GM21447 (cell line): ENCODE data around the gene DENND2C.

Experiments
- ATAC-seq: cut with Tn5 transposase; IDR thresholded peaks from one replicate; pipeline ENCODE4 v1.9.1; 2021; ENCODE audit not compliant: unreplicated experiment

DENND2C gene

GRCh38 chr1:114669562-114670082 lies at the start of gene DENND2C:
Gene DENND2C, minus strand, starts transcription at chr1:114670049. Its CDS starts 44,065 bp downstream, at chr1:114625984.
- ATAC-seq = peak; percentile 52

GRCh38 chr1:114719424-114719787 lies 49.6 kb upstream of the DENND2C start:
- ATAC-seq = no peak

DNA sequence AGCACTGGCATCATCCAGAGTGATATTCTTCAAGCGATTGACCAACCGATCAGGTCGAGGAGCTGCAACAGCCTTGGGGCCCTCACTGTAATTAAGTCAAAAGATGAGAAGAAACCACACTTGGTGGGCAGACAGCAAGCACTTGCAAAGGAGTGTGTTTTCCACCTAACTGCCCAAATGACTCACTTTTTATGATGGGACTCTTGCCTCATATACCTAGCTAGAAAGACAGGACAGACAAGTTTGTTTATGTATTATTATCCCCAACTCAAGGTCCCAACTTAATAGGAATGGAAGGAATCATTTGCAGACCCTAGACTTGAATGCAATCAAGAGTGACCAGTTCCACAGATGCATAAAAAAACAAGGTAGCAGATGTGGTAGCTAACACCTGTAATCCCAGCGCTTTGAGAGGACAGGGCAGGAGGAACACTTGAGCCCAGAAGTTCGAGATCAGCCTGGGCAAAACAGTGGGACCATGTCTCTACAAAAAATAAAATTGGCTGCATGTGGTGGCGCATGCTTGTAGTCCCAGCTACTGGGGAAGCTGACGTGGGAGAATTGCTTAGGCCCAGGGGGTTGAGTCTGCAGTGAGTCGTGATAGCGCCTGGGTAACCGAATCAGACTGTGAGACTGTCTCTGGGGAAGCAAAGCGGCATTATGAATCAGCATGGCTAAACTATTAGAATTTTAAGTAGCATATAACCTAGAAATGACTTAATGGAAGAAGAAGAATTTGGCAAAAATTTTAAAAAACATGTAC lies 49.0 kb upstream of the DENND2C start:
- no peak for ATAC-seq

DNA sequence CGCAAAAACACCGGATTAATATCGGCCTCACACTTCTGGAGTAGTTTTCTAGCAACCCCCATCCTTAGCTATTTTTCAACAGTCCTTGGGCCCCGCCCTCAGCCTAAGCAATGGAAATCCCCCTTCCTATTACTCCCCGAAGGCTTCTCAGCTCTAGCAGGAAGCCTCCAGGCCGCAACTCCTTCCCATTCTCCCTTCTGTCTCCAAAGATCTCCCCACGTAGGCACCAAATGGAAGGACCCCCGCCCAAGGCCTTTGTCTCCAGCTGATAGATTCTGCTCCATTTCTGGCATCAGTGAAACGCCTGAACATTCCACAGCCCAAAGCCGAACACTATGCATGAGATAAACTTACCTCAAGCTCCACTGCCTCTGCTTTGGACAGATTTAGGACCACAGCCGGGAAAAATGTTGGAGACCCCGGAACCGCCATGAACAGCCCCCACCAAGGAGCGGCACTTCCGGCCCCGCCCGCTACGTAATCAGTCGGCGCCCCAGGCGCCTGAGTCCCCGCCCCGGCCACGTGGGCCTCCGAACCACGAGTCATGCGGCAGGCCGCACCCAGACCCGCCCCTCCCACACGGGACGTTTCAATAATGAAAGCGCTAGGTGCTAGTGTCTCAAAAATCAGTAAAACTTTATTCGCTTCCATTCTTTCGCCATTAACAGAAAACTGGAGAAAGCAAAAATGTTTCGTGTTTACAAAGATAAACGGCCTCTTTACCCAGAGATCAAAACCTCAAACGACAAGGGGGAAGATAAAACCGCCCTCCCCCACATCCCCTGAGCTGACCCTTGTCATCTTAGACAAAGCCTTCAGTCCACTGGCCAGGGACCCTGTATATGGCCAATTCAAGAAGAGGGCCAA lies 46.7 kb upstream of the DENND2C start, which contains the start of gene NRAS:
TSS of gene NRAS (minus strand) at position 468 of the 867 bp plus-strand sequence. CDS start 611 bp downstream, outside the sequence.
- peak; percentile 94 for ATAC-seq

GRCh38 chr1:114715952-114716303 lies 46.1 kb upstream of the DENND2C start:
- peak; percentile 2 for ATAC-seq

GRCh38 chr1:114712977-114713376 lies 43.1 kb upstream of the DENND2C start:
- ATAC-seq = no peak

DNA sequence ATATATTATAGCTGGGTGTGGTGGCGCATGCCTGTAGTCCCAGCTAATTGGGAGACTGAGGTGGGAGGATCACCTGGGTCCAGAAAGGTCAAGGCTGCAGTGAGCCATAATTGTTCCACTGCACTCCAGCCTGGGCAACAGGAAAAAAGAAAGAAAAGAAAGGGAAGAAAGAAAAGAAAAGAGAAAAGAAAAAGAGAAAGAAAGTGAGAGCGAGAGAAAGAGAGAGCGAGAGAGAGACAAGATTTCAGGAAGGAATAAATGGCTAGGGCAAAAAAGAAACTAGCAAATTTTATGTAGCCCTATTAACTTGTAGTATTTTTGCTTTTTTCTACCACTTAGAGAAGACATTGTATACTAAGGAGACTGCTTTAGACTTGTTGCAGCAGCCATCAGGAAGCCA lies 40.5 kb upstream of the DENND2C start:
- ATAC-seq = no peak

DNA sequence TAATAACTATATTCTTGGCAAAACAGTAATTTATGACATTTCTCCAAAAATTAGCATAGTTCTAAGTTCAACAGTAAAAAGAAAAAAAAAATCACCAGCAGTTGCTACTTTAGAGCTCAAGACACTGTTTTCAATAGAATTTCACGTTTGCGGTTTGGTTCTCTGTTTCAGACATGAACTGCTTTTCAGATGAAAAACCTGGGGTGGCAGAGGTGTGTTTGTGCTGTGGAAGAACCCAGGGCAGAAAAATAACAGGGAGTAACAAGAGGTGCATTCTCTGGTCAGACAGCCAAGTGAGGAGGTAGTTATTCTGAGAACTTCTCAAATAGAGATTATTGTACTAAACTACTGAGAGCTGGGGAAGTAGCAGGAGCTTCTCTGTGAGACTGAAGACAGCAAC lies 37.8 kb upstream of the DENND2C start:
- ATAC-seq = no peak

DNA sequence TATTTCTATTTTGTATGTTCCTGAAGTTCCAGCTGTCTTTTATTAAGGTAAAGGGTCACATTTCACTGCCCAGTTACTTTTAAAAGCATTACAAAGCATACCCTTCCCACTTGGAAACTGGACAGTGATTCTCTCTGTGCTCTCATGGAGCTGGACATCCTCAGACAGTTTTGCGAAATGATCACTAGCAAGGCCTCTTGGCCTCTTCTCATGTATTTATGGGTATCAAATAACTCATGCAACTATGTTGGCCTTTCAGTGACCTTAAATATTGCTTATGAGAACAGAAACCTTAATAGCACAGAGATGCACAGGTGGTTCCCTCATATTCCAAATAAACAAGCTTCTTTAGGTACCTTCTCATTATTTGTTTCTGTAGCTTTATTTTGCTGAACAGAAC lies 33.4 kb upstream of the DENND2C start:
- no peak for ATAC-seq

GRCh38 chr1:114702737-114703136 lies 32.9 kb upstream of the DENND2C start:
- ATAC-seq = no peak

DNA sequence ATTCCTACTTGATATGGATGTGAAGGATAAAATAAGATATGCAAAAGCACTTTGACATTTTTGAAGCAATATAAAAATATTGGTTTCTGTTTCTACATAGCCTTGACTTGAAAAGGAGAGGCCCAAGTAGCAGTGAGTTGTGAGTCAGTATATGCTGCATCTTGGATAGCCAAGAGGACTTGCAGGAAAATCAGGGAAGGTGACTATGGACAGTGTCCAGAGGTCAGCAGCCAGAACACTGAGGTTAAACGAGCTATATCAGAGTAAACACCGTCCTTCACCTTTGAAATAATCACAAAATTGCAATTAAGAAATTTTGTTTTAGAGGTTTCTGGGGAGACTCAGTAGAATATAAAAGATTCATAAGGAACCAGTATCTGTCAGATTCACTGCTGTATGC lies 32.1 kb upstream of the DENND2C start:
- no peak for ATAC-seq

GRCh38 chr1:114700036-114700600 lies 30.3 kb upstream of the DENND2C start:
- ATAC-seq = no peak

- no peak for ATAC-seq
Measured at GRCh38 chr1:114696810-114697209, 27.0 kb upstream of the DENND2C start.

- no peak for ATAC-seq
Measured at GRCh38 chr1:114695430-114696058, 25.7 kb upstream of the DENND2C start, which contains the start of gene AMPD1. Gene AMPD1, minus strand, starts transcription at chr1:114695546. Its CDS starts 75 bp downstream, at chr1:114695471.

GRCh38 chr1:114694540-114695310 lies 24.9 kb upstream of the DENND2C start:
- ATAC-seq = no peak

DNA sequence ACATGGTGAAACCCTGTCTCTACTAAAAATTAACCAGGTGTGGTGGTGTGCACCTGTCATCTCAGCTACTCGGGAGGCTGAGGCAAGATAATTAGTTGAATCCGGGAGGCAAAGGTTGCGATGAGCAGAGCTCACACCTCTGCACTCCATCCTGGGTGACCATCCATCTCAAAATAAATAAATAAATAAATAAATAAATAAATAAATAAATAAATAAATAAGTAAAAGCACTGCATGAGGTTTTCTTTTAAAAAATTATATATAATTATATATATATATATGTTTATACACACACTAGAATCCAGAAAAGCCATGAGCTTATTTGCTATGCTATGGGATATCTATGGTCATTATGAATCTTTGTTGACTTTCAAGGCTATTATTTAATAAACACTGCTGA lies 23.1 kb upstream of the DENND2C start:
- no peak for ATAC-seq

DNA sequence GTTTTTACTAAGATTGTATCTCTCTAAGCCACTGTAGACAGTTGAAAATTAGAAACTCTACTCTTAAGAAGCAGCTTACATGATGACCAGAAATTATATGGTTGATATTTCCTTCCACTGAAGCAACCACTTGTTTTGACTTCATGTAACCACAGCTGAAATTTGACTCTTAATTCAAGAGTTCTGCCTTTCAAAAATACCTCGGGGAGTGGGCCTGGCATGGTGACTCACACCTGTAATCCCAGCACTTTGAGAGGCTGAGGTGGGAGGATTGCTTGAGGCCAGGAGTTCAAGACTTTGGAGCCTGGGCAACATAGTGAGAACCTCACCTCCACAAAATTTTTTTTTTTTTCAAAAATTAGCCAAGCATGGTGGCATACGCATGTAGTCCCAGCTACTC lies 21.2 kb upstream of the DENND2C start:
- ATAC-seq = no peak

GRCh38 chr1:114690148-114690547 lies 20.3 kb upstream of the DENND2C start:
- no peak for ATAC-seq

DNA sequence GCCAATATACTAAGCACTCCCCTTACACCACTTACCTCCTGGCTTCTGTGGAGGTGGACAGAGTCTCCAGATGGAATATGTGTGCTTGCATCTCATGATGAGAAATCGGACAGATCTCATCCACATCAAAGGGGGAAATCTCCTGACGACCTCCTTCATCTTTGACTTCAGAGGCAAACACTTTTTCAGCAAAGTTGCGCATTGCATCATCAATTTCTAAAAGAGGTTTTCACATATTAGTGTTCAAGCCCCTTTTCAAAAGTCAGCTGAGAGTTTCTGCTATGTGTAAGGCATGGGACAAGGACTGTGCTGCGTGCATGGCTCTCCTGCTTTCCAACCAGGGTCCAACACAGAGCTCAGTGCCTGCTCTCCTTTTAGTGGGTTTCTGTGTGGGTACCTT lies 18.7 kb upstream of the DENND2C start:
- no peak for ATAC-seq

- ATAC-seq = no peak
Measured at GRCh38 chr1:114685851-114686250, 16.0 kb upstream of the DENND2C start.
